GM18907 (cell line): ENCODE results near the gene UBR2.
A peak's percentile ranks its signal among the peaks of the same experiment; 100 is the strongest.
"Not testable (repeated sequence)": the region's sequence is repeated elsewhere in the genome, so short reads cannot be mapped to it uniquely, and the experiment has no call there.

Experiments used
- ATAC-seq: cut with Tn5 transposase; IDR thresholded peaks from one replicate; pipeline ENCODE4 v1.9.1; 2021; ENCODE audit warnings: mild to moderate bottlenecking, moderate library complexity; ENCODE audit not compliant: unreplicated experiment

The UBR2 gene

DNA sequence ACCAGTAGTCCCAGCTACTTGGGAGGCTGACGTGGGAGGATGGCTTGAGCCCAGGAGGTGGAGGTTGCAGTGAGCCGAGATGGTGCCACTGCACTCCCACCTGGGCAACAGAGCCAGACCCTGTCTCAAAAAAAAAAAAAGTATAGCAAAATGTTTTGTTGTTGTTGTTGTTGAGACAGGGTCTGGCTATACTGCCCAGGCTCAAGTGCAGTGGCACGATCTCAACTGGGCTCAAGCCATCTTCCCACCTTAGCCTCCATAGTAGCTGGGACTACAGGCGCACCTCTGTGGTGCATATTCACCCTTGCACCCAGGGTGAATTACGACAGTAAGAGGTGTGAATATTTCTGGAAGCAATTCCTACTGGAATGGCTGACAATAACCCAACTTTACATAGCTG lies 11.4 kb upstream of the UBR2 start:
- ATAC-seq = no peak

DNA sequence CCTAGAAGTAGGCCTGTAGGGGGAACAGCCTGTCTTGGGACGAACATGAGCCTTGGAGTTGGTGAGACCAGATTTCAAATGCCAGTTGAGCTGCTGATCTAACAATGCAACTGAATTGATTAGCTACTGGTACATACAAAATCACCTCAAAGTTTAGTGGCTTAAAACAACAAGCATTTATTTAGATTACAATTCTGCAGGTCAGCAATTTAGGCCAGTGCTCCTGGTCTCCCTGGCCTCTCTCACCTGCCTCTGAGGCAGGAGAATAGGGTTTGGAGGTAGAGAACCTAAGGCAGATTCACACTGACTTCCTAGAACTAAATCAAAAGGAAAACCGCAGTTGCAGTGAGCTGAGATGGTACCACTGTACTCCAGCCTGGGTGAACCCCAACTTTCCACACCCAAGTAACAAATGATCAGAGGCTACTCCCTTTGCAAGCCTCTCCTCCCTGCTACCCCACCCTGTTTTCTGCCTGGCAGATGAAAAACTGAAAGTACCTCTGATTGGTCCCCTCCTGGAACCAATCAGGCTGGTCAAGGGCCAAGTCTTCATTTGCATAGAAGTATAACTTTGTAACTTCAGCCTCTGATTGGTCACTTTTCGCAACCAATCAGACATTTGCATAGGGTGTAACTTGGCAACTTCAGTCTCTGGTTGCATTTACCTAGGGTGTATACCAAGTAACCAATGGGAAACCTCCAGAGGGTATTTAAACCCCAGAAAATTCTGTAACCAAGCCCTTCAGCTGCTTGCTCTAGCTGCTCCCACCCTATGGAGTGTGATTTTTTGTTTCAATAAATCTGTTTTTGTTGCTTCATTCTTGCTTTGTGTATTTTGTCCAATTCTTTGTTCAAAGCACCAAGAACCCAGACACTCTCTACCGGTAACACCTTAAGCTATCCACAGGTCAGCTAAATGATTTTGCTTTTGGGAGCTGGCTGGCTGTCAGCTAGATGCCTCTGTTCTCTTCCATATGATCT lies 8.1 kb upstream of the UBR2 start:
- ATAC-seq = no peak

DNA sequence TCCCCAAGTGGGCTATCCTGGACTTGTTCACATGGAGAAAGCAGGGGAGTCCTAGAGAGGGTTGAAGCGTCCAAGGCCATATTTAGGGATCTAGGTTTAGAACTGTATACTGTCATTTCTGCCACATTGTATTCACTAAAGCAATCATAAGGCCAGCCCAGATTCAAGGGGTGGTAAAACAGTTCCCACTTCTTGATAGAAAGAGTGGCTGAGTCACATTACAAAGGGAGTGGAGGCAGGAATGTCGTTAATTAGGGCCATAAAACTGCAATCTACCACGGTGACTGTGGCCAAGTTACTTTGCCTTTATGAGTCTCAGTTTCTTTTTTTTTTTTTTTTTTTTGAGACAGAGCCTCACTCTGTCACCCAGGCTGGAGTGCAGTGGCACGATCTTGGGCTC lies 7.4 kb upstream of the UBR2 start:
- ATAC-seq = no peak

DNA sequence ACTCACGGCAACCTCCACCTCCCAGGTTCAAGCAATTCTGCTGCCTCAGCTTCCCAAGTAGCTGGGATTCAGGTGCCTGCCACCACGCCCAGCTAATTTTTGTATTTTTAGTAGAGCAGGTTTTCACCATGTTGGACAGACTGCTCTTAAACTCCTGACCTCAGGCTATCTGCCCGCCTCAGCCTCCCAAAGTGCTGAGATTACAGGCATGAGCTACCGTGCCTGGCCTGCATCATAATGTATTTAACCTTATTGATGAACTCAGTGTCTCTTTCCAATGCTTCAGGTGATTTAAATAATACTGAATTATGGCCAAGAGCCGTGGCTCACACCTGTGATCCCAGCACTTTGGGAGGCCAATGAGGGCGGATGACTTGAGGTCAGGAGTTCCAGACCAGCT lies 4.6 kb upstream of the UBR2 start:
- not testable (repeated sequence) for ATAC-seq

DNA sequence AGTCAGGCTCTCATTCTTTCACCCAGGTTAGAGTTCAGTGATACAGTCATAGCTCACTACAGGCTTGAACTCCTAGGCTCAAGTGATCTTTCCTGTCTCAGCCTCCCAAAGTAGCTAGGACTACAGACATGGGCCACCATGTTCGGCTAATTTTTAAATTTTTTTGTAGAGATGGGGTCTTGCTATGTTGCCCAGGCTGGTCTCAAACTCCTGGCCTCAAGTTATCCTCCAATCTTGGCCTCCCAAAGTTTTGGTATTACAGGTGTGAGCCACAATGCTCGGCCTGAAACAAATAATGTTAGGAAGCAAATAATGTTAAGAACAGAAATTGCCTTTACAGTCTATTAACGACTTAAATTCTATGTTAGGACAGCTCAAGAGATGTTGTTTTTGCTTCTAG lies 1.8 kb upstream of the UBR2 start:
- no peak for ATAC-seq

DNA sequence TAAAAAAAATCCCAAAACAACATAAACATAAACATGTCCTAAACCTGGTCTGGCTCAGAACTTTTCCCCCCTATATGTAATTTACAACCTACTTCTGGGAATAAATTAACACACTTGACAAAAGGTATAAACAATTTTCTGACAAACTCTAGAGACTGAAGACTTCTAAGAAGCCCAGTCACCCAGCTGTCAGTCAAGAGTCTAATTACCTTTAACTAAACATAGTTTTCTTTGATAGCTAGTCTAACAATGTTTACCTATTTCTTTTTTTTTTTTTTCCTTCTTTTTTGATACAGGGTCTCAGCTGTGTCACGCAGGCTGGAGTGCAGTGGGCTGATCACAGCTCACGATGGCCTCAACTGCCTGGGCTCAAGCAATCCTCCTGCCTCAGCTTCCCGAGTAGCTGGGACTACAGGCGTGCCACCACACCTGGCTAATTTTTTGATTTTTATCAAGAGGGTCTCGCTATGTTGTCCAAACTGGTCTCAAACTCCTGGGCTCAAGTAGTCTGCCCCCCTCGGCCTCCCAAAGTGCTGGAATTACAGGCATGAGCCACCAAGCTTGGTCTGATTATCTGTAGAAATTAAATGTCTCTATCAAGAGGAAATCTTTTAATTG lies 932 bp upstream of the UBR2 start:
- no peak for ATAC-seq

DNA sequence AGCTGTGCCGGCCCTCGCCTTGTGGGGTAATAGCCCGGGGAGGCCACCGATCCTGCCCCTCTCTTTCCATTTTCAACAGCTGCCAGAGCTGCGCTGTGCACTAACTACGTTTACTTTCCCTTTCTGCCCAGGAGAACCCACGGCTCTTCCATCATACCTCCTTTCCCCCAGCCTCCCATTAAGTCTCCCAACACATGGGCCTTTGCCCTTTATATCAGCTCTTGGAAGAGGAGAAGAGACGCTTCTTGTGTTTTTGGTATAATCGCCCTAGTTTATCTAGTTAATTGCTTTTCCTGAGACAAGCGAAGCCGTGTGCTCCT lies 637 bp downstream of the UBR2 start:
- no peak for ATAC-seq

DNA sequence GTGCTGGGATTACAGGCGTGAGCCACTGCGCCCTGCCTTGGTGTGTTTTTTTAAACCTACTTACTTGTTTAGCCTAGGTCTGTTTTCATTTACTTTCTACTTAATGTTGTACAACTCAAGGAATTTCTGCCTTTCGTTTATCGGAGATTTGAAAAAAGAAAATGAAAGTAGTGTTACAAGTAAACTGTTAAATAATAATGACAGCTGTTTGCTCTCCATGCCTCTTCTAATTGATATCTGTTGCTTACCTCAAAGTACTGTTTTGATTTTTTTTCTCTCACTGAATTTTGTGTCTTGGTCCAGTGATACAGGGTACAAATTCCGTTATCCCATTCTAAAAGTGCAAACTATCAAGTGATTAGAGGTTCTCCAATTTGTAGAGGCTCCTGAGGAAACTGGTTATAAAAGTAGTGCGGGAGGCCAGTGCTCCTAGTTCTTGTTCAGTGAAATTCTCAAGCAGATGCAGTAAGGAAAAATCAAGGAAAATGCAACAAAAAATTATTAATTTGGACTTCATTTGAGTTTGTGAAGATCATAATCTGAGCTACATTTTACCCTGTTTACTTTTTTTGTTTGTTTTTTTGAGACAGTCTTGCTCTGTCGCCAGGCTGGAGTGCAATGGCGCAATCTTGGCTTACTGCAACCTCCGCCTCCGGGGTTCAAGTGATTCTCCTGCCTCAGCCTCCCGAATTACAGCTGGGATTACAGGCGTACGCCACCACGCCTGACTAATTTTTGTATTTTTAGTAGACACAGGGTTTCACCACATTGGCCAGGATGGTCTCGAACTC lies 2.2 kb downstream of the UBR2 start:
- no peak for ATAC-seq

DNA sequence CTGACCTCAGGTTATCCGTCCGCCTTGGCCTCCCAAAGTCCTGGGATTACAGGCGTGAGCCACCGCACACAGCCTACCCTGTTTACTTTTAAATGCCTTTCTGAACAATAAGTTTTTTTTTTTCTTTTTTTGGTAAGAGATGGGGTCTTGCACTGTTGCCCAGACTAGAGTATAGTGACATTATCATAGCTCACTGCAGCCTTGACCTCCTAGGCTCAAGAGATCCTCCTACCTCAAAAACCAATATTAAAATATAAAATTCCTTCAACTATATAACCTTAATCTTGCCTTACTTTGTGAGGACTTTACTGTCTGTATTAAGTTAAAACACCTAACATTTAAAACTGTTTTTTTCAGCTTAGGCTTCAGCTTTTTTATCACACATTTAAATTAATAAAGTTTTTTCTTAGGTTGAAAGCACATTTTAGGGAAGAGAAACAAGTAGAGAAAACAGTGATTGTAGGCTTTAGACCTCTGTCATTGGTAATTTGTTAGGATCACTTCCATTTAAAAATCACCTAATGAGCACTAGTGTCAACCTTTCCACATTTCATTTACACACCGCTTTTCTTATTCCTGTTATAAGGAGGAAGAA lies 2.9 kb downstream of the UBR2 start:
- ATAC-seq = no peak

DNA sequence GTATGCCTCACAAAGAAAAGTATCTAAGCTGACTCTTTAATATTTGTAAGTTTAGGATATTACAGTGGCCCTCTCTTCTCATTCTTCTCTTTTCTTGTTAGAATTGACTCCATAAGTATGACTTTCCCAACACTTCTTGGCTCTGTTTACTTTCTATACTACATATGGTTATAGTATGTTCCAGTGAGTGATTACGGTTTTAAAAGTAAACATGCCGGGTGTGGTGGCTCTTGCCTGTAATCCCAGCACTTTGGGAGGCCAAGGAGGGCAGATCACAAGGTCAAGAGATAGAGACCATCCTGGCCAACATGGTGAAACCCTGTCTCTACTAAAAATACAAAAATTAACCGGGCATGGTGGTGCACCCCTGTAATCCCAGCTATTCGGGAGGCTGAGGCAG lies 3.4 kb downstream of the UBR2 start:
- ATAC-seq = not testable (repeated sequence)

DNA sequence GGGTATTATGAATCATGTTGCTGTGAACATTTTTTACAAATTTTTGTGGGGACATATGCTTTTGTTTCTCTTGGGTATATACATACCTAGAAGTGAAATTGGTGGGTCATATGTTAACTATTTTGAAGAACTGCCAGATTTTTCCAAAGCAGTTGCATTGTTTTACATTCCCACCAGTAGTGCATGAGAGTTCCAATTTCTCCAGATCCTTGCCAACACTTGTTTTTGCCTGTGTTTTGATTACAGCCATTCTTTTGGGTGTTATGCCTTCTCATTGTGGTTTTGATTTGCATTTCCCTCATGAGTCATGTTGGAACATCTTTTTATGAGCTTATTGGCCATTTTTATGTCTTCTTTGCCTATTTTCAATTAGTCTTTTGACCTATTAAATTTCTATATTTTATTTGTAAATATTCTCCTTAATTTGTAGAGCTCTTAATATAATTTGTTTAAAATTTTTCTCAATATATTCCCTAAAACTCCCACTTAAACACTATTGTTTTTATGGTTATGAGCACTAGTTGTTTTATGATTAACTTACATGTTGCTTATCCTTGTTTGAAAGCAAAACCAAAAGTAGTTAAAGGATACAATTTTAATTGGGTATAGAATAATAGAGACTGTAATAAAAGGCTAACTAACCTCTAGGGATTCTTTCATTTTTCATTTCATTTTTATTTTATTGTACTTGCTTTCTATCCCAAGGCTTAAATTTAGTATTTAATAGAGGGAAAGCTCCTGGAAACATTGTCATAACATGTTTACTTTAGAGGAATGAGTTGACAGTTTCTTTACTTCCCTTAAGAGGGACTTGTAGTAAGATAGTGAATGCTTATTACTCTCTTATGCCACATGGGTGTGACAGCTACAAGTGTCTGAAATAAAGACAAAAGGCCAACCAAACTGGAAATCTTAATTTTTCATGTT lies 5.5 kb downstream of the UBR2 start:
- ATAC-seq = no peak

DNA sequence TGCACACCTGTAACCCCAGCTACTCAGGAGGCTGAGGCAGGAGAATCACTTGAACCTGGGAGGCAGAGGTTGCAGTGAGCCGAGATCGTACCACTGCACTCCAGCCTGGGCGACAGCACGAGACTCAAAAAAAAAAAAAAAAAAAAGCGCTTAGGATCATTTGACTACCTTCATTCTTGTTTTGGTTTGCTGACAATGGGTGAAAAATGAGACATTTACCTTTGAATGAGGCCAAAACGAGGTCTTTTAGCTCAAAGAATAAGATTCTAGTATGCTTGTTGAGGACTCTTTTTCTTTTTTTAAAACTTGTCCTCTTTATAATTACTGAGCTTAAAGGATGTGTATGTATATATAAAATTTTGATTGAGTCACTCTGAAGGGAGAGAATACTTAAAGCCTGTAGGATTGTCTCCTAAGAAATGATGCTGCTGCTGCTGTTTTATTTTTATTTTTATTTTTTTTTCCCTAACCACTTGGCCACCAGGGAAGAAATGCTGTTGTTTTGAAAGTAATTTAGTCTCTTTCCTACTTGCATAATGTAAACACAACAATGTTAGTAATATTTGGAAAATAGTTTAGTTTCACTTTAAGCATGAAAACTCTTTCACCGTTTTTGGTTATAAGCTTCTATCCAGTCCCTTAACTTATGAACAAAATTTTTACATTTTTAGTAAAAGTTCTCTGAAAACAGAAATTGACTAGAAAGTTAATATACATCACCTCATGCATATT lies 7.9 kb downstream of the UBR2 start:
- no peak for ATAC-seq

DNA sequence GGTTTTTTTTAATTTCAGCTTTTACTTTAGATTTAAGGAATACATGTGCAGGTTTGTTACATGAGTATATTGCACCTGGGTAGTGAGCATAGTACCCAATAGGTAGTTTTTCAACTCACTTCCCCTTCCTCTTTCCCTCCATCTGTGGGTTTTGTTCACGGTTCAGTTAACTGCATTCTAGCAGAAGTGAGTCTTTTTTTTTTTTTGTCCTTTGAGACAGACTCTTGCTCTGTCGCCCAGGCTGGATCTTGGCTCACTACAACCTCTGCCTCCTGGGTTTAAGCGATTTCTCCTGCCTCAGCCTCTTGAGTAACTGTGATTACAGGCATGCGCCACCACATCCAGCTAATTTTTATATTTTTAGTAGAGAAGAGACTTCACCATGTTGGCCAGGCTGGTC lies 8.7 kb downstream of the UBR2 start:
- ATAC-seq = peak; percentile 80

DNA sequence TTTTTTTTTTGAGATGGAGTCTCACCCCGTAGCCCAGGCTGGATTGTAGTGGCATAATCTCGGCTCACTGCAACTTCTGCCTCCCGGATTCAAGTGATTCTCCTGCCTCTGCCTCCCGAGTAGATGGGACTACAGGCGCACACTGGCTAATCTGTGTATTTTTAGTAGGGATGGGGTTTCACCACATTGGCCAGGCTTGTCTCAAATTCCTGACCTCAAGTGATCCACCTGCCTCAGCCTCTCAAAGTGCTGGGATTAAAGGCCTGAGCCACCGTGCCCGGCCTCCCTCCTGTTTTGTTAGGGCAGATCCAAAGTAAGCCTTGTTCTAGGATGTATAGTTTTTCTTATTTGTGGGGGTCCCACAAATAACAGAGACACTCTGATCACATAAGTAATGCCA lies 12.7 kb downstream of the UBR2 start:
- not testable (repeated sequence) for ATAC-seq

DNA sequence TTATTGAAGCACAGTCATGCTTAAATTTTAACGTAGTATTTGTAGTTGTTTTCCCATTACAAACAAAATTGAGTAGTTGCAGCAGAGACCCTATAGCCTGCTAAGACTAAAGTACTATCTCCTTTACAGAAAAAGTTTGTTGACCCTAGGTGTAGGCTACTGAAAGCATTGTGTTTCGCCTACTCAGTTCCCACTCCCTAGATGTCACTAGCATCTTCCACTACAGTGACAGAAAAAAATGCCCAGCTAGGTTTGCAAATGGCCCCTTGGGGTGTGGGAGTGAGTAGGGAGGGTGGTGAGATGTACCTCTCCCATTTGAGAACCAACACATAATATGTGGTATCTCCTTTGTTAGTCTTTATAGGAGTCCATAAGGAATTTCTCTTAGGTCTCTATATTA lies 34.5 kb downstream of the UBR2 start:
- ATAC-seq = no peak

DNA sequence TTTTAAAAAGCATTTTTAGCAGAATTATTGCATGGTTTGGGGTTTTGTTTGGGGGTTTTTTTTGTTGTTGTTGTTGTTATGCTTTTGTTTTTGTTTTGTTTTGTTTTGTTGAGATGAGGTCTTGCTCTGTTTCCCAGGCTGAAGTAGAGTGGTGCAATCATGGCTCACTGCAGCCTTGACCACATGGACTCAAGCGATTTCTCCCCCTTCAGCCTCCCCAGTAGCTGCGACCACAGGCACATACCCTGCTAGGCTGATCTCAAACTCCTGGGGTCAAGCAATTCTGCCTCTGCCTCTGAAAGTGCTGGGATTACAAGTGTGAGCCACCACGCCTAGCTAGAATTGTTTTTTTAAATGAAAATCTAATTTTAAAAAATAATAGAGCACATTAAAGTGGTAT lies 35.7 kb downstream of the UBR2 start:
- ATAC-seq = no peak

DNA sequence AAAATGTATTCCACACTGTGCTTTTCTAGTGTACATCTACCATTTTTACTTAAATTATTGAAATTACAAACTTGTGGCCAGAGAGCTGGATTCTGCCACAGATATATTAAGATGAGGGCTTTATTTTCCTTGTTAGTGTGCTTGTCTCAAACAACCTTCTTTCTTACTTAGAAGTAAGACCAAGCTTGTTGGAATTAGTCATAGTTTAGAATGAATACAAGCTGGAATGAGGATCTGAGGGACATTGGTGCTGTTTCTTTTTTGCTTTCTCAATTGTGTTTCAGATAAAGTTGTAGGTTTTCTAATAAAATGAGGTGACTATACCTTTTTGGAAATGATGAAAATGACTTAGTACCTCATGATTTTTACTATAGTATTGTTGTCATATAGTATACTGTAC lies 40.3 kb downstream of the UBR2 start:
- ATAC-seq = no peak

DNA sequence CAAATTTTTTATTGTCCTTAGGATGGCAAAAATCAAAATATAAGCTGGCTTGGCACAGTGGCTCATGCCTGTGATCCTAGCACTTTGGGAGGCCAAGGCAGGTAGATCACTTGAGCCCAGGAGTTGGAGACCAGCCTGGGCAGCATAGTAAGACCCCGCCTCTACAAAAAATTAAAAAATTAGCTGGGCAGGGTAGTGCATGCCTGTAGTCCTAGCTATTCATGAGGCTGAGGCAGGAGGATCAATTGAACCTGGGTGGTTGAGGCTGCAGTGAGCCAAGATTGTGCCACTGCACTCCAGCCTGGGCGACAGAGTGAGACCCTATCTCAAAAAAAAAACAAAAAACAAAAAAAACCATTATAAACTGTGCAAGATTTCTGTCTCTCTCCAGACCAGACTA lies 40.9 kb downstream of the UBR2 start:
- not testable (repeated sequence) for ATAC-seq

DNA sequence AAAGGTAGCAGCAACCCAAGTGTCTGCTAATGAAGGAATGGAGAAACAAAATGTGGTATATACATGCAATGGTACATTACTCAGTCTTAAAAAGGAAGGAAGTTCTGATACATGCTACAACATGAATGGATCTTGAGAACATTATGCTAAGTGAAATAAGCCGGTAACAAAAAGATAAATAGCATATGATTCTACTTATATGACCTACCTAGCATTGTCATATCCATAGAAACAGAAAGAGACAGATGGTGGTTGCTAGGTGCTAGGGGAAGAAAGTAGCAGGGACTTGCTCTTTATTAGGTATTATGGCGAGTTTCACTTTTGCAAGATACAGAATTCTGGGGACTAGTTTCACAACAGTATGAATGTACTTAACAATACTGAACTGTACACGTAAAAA lies 46.6 kb downstream of the UBR2 start:
- ATAC-seq = no peak

DNA sequence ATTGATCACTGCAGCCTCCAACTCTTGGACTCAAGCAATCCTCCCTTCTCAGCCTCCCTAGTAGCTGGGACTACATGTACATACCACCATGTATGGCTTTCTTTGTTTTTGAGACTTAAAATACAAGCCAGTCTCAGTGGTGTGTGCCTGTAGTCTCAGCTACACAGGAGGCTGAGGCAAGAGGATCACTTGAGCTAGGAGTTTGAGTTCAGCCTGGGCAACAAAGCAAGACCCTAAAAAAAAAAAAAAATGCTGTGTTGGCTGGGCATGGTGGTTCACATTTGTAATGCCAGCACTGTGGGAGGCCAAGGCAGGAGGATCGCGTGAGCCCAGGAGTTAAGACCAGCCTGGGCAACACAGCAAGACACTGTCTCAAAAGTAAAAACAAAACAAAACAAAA lies 51.7 kb downstream of the UBR2 start:
- ATAC-seq = no peak
